SK-N-SH treated with all-trans-retinoic acid at 6 μM for 48 hours (cell line): Measurements from ENCODE around the gene ANKFN1.

Experiments used
- ATAC-seq: fragments of 200-7000 bp; cut with Tn5 transposase; 3 replicates; pipeline ENCODE4 v1.9.1; 2020; ENCODE audit warnings: mild to moderate bottlenecking, moderate library complexity
- BACH2 ChIP-seq: fragments of 250-450 bp; sonication (Bioruptor Pico); IDR thresholded peaks from 2 replicates; pipeline ENCODE4 v1.9.0; 2021; ENCODE audit warnings: mild to moderate bottlenecking, borderline replicate concordance
- CSDC2 ChIP-seq: fragments of 250-450 bp; sonication (Bioruptor Pico); IDR thresholded peaks from 2 replicates; pipeline ENCODE4 v1.5.0; 2020; ENCODE audit warnings: mild to moderate bottlenecking, moderate library complexity
- ESRRG ChIP-seq: fragments of 250-450 bp; sonication (Bioruptor Pico); IDR thresholded peaks from 2 replicates; pipeline ENCODE4 v1.6.1; 2021; ENCODE audit warnings: mild to moderate bottlenecking
- OSR1 ChIP-seq: fragments of 250-450 bp; sonication (Bioruptor Pico); IDR thresholded peaks from 2 replicates; pipeline ENCODE4 v1.8.0; 2022; ENCODE audit warnings: moderate library complexity, mild to moderate bottlenecking, inconsistent platforms
- PPARA ChIP-seq: fragments of 250-450 bp; sonication (Bioruptor Pico); IDR thresholded peaks from 2 replicates; pipeline ENCODE4 v1.5.0; 2020; ENCODE audit warnings: mild to moderate bottlenecking, borderline replicate concordance
- SNAI2 ChIP-seq: fragments of 250-450 bp; sonication (Bioruptor Pico); IDR thresholded peaks from 2 replicates; pipeline ENCODE4 v1.5.0; 2020; ENCODE audit warnings: mild to moderate bottlenecking, moderate library complexity
- TCF4 ChIP-seq: fragments of 250-450 bp; sonication (Bioruptor Pico); IDR thresholded peaks from 2 replicates; pipeline ENCODE4 v1.8.0; 2021; ENCODE audit warnings: mild to moderate bottlenecking, moderate library complexity, borderline replicate concordance
- TOX ChIP-seq: fragments of 250-450 bp; sonication (Bioruptor Pico); IDR thresholded peaks from 2 replicates; pipeline ENCODE4 v1.8.0; 2021; ENCODE audit warnings: mild to moderate bottlenecking, moderate library complexity, borderline replicate concordance
- ZC3H10 ChIP-seq: fragments of 250-450 bp; sonication (Bioruptor Pico); IDR thresholded peaks from 2 replicates; pipeline ENCODE4 v1.5.1; 2021; ENCODE audit warnings: mild to moderate bottlenecking, moderate library complexity
- ZFP3 ChIP-seq: fragments of 250-450 bp; sonication (Bioruptor Pico); IDR thresholded peaks from 2 replicates; pipeline ENCODE4 v1.5.0; 2020; ENCODE audit warnings: mild to moderate bottlenecking, moderate library complexity
- ZFP30 ChIP-seq: fragments of 450-650 bp; formaldehyde crosslinking; IDR thresholded peaks from 2 replicates; pipeline ENCODE4 v1.5.0; 2022; ENCODE audit warnings: mild to moderate bottlenecking, moderate library complexity
- ZNF565 ChIP-seq: fragments of 450-650 bp; formaldehyde crosslinking; conservative IDR thresholded peaks from 2 replicates; pipeline ENCODE4 v1.5.0; 2020; ENCODE audit warnings: low read depth, mild to moderate bottlenecking, moderate library complexity
- ZNF70 ChIP-seq: fragments of 450-650 bp; formaldehyde crosslinking; IDR thresholded peaks from 2 replicates; pipeline ENCODE4 v1.5.0; 2020; ENCODE audit warnings: mild to moderate bottlenecking, moderate library complexity
- TF ChIP-seq, protein P1 (sequence below): fragments of 250-450 bp; sonication (Bioruptor Pico); IDR thresholded peaks from 2 replicates; pipeline ENCODE4 v1.5.0; 2020; ENCODE audit warnings: mild to moderate bottlenecking, moderate library complexity
- TF ChIP-seq, protein P2 (sequence below): fragments of 250-450 bp; sonication (Bioruptor Pico); IDR thresholded peaks from 2 replicates; pipeline ENCODE4 v1.5.1; 2020; ENCODE audit warnings: low read depth, mild to moderate bottlenecking, moderate library complexity
- TF ChIP-seq, protein P3 (sequence below): fragments of 250-450 bp; sonication (Bioruptor Pico); IDR thresholded peaks from 2 replicates; pipeline ENCODE4 v1.8.0; 2021; ENCODE audit warnings: low read depth, mild to moderate bottlenecking, moderate library complexity, borderline replicate concordance
- TF ChIP-seq, protein P4 (sequence below): fragments of 250-450 bp; sonication (Bioruptor Pico); IDR thresholded peaks from 2 replicates; pipeline ENCODE4 v1.8.0; 2020; ENCODE audit warnings: mild to moderate bottlenecking, moderate library complexity, borderline replicate concordance

ANKFN1 gene

DNA sequence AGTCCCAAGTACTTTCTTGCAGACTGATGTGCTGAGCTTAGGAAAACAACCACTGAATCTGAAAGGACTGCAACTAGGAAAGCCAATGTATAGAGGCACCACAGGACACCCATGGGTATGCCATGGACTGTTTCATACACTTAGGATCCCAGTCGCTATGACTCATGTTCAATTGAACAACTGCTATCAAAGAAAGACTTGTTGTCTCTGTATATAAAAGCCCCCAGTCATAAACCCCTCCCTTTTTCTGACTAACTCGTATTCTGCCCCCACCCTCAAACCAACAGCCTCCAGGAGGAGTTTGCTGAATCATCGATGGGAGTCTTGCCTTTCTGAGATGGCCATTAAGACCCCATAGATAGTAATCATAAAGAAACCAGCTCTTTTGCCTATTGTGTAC is 205.4 kb downstream of the ANKFN1 start:
- ATAC-seq, result no peak
- TF ChIP-seq SNAI2, result no peak
- TF ChIP-seq, protein P1, sequence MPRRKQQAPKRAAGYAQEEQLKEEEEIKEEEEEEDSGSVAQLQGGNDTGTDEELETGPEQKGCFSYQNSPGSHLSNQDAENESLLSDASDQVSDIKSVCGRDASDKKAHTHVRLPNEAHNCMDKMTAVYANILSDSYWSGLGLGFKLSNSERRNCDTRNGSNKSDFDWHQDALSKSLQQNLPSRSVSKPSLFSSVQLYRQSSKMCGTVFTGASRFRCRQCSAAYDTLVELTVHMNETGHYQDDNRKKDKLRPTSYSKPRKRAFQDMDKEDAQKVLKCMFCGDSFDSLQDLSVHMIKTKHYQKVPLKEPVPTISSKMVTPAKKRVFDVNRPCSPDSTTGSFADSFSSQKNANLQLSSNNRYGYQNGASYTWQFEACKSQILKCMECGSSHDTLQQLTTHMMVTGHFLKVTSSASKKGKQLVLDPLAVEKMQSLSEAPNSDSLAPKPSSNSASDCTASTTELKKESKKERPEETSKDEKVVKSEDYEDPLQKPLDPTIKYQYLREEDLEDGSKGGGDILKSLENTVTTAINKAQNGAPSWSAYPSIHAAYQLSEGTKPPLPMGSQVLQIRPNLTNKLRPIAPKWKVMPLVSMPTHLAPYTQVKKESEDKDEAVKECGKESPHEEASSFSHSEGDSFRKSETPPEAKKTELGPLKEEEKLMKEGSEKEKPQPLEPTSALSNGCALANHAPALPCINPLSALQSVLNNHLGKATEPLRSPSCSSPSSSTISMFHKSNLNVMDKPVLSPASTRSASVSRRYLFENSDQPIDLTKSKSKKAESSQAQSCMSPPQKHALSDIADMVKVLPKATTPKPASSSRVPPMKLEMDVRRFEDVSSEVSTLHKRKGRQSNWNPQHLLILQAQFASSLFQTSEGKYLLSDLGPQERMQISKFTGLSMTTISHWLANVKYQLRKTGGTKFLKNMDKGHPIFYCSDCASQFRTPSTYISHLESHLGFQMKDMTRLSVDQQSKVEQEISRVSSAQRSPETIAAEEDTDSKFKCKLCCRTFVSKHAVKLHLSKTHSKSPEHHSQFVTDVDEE (CRISPR knock-in tag), result no peak
- TF ChIP-seq, protein P2, sequence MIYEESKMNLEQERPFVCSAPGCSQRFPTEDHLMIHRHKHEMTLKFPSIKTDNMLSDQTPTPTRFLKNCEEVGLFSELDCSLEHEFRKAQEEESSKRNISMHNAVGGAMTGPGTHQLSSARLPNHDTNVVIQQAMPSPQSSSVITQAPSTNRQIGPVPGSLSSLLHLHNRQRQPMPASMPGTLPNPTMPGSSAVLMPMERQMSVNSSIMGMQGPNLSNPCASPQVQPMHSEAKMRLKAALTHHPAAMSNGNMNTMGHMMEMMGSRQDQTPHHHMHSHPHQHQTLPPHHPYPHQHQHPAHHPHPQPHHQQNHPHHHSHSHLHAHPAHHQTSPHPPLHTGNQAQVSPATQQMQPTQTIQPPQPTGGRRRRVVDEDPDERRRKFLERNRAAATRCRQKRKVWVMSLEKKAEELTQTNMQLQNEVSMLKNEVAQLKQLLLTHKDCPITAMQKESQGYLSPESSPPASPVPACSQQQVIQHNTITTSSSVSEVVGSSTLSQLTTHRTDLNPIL (CRISPR knock-in tag), result no peak
- TF ChIP-seq ZFP3 (CRISPR knock-in tag), result no peak
- no peak for TF ChIP-seq ZFP30 (CRISPR knock-in tag)
- TF ChIP-seq ESRRG, result no peak
- TF ChIP-seq BACH2 (CRISPR knock-in tag), result no peak
- no peak for TF ChIP-seq ZC3H10 (CRISPR knock-in tag)
- TF ChIP-seq TOX, result no peak
- TF ChIP-seq, protein P3, sequence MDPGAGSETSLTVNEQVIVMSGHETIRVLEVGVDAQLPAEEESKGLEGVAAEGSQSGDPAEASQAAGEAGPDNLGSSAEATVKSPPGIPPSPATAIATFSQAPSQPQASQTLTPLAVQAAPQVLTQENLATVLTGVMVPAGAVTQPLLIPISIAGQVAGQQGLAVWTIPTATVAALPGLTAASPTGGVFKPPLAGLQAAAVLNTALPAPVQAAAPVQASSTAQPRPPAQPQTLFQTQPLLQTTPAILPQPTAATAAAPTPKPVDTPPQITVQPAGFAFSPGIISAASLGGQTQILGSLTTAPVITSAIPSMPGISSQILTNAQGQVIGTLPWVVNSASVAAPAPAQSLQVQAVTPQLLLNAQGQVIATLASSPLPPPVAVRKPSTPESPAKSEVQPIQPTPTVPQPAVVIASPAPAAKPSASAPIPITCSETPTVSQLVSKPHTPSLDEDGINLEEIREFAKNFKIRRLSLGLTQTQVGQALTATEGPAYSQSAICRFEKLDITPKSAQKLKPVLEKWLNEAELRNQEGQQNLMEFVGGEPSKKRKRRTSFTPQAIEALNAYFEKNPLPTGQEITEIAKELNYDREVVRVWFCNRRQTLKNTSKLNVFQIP, result no peak
- TF ChIP-seq TCF4 (CRISPR knock-in tag), result no peak
- TF ChIP-seq, protein P4, sequence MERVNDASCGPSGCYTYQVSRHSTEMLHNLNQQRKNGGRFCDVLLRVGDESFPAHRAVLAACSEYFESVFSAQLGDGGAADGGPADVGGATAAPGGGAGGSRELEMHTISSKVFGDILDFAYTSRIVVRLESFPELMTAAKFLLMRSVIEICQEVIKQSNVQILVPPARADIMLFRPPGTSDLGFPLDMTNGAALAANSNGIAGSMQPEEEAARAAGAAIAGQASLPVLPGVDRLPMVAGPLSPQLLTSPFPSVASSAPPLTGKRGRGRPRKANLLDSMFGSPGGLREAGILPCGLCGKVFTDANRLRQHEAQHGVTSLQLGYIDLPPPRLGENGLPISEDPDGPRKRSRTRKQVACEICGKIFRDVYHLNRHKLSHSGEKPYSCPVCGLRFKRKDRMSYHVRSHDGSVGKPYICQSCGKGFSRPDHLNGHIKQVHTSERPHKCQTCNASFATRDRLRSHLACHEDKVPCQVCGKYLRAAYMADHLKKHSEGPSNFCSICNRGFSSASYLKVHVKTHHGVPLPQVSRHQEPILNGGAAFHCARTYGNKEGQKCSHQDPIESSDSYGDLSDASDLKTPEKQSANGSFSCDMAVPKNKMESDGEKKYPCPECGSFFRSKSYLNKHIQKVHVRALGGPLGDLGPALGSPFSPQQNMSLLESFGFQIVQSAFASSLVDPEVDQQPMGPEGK, result no peak
- TF ChIP-seq ZNF70, result no peak

DNA sequence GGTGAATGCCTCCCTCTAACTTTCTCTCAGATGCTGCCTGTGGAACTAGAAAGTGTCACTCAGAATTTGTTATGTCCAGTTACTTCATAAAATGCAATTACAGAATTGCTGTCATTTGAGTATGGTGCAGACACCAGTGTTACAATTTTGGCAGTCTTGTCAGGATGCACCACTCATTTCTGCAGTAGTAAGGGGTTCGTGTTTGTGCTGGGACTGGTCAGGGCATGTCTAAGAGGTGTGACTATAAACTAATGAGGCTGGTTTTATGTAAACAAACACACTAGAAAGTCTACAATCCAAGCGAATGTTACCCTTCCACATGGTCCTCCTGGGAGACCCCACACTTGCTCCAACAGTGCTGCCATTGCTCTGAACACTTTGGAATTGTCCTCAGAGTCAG is 206.2 kb downstream of the ANKFN1 start:
- TF ChIP-seq ZNF565 (CRISPR knock-in tag), result no peak
- TF ChIP-seq, protein P2 (CRISPR knock-in tag), result no peak
- no peak for TF ChIP-seq TOX
- no peak for TF ChIP-seq ESRRG
- no peak for TF ChIP-seq CSDC2 (CRISPR knock-in tag)
- TF ChIP-seq SNAI2, result no peak
- TF ChIP-seq, protein P1 (CRISPR knock-in tag), result no peak
- no peak for ATAC-seq

DNA sequence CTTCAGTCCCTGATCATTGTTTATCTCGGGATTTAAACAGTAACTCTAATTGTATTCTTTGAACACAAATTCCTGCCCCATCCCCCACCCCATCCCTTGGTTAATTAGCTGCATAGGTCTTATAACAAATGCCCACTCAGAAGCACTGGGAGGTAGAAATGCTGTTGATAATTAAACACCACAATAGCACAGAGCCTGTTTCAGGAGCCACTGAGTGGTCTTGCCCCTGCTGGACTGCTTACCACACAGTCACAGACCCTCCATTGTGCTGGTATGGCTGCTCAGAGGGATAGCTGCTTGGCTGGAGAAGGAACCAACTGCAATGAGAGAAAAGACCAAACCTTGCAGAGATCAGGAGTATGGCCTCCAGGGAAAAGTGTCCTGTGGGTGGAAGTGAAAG is 214.1 kb downstream of the ANKFN1 start:
- no peak for ATAC-seq
- TF ChIP-seq OSR1 (no peak), PPARA (CRISPR knock-in tag) (no peak), TOX (no peak), ZFP30 (CRISPR knock-in tag) (no peak), ZC3H10 (CRISPR knock-in tag) (no peak)
- TF ChIP-seq, protein P1 (CRISPR knock-in tag), result no peak
- TF ChIP-seq, protein P2 (CRISPR knock-in tag), result no peak
